ENCODE data around the gene INPP5E. TPM values are rescaled to one million over a fixed set of nuclear protein-coding genes. Genes with fewer than 3 reads are reported as not detected.

Gene INPP5E
- total RNA-seq, 1 experiment from 2014 or later: 10.7 TPM

DNA sequence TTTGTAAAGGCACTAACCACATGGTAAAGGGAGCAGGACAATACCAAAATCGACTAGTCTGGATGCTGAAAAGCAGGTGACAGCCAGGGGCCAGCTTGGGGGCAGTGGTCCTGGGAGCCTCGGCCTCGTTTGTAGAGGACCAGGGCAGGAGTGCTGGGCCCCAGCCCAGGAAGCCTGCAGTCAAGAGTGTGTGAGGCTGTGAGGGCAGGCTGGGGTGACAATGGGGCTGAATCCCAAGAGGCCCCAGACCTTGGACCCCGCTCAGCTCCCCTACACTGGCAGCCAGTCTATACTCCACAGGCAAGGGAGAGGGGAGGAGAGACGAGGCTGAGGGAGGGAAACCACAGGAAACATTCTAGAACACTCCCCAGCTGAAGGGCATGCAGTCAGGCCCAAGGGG is 2.6 kb upstream of the INPP5E start:
- H3K4me2 ChIP-seq (ENCODE audit: low read length): no peak overlapping the region
- H3K79me2 ChIP-seq (ENCODE audit: low read length): peaks cover 22% of the 10 kb centered on the region
- DNase-seq (no peak), ATAC-seq (no peak)
- no peak overlapping the region for H3K9ac ChIP-seq (ENCODE audit: low read length)
- ChIA-PET CTCF (no interaction called here), POLR2A (ENCODE audit: unreplicated experiment) (no interaction called here)
- H4K20me1 ChIP-seq (ENCODE audit: low read length): 0 out of 2 replicates have a peak, but pooled peaks cover 4% of the 10 kb centered on the region
- peaks cover 4% of the 10 kb centered on the region; the same call in 1 of the 2 replicates for H3K36me3 ChIP-seq (ENCODE audit: low read depth, low read length)
- no peaks in the 10 kb centered on the region for H3F3A ChIP-seq (ENCODE audit: low read length, unreplicated experiment)
- no peak overlapping the region for H2AFZ ChIP-seq (ENCODE audit: low read length)
- H3K27ac ChIP-seq (ENCODE audit: low read length): no peak overlapping the region
- H3K9me3 ChIP-seq (ENCODE audit: low read length): no peaks in the 10 kb centered on the region
- no peaks in the 10 kb centered on the region for H3K27me3 ChIP-seq (ENCODE audit: low read length)
- no TSS peak for BruUV-seq (replicated peaks)
- peaks cover 8% of the 10 kb centered on the region for H3K4me1 ChIP-seq (ENCODE audit: insufficient read depth, low read length)
- no peaks in the 10 kb centered on the region for H3K9me2 ChIP-seq (replicated peaks; ENCODE audit: low read length)
- H3K4me3 ChIP-seq (ENCODE audit: low read length): no peak overlapping the region
- TF ChIP-seq, protein P1, sequence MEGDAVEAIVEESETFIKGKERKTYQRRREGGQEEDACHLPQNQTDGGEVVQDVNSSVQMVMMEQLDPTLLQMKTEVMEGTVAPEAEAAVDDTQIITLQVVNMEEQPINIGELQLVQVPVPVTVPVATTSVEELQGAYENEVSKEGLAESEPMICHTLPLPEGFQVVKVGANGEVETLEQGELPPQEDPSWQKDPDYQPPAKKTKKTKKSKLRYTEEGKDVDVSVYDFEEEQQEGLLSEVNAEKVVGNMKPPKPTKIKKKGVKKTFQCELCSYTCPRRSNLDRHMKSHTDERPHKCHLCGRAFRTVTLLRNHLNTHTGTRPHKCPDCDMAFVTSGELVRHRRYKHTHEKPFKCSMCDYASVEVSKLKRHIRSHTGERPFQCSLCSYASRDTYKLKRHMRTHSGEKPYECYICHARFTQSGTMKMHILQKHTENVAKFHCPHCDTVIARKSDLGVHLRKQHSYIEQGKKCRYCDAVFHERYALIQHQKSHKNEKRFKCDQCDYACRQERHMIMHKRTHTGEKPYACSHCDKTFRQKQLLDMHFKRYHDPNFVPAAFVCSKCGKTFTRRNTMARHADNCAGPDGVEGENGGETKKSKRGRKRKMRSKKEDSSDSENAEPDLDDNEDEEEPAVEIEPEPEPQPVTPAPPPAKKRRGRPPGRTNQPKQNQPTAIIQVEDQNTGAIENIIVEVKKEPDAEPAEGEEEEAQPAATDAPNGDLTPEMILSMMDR (conservative IDR thresholded peaks at IDR 0.05; ENCODE audit: low read depth, low read length): no peak
- TF ChIP-seq EZH2phosphoT487 (IDR thresholded peaks at IDR 0.05; ENCODE audit: borderline replicate concordance, low read length) (no peak), EZH2 (IDR thresholded peaks at IDR 0.05; ENCODE audit: low read length, unreplicated experiment) (no peak)
- intact Hi-C loops (cut with micrococcal nuclease): no loop called here

DNA sequence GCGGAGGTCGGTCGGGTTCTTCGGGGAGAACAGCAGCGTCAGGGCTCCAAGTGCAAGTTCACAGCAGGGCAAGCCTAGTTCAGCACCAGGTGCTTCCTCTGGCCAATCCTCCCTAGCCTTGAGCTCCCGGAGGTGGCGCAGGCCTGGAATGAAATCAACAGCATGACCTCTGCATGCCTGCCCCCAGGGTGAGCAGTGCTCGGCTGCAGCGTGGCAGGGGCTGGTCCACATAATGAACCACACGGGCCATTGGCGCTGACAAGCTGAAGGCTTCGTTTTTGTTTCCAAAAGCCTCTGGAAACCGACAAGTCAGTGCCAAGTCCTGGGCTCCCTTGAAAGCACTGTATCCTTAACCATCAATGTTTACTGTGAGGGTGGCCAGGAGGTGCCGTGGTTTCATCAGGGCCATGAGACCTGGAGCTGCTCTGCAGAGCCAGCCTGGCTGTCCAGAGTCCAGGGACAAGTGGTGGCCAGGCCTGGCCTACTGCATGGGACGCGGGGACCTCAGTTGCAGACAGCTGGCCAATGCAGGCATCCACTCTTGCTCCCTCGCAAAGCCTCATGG is 2.1 kb upstream of the INPP5E start:
- Histone ChIP-seq H3K4me2 (ENCODE audit: low read length) (no peak overlapping the region), H2AFZ (ENCODE audit: low read length) (no peak overlapping the region), H3K79me2 (ENCODE audit: low read length) (peaks cover 27% of the 10 kb centered on the region), H3K27ac (ENCODE audit: low read length) (no peak overlapping the region), H3K4me3 (ENCODE audit: low read length) (no peak overlapping the region), H3K9me3 (ENCODE audit: low read length) (no peaks in the 10 kb centered on the region), H4K20me1 (ENCODE audit: low read length) (peaks cover 8% of the 10 kb centered on the region; the same call in 1 of the 2 replicates), H3K27me3 (ENCODE audit: low read length) (no peaks in the 10 kb centered on the region), H3K9ac (ENCODE audit: low read length) (no peak overlapping the region), H3F3A (ENCODE audit: low read length, unreplicated experiment) (no peaks in the 10 kb centered on the region), H3K36me3 (ENCODE audit: low read depth, low read length) (peaks cover 4% of the 10 kb centered on the region; the same call in 1 of the 2 replicates), H3K4me1 (ENCODE audit: insufficient read depth, low read length) (peaks cover 13% of the 10 kb centered on the region), H3K9me2 (replicated peaks; ENCODE audit: low read length) (no peaks in the 10 kb centered on the region)
- POLR2A ChIA-PET (ENCODE audit: unreplicated experiment): no interaction called here
- CTCF ChIA-PET: no interaction called here
- no peak for DNase-seq
- TF ChIP-seq, protein P1 (conservative IDR thresholded peaks at IDR 0.05; ENCODE audit: low read depth, low read length): no peak
- TF ChIP-seq EZH2phosphoT487 (IDR thresholded peaks at IDR 0.05; ENCODE audit: borderline replicate concordance, low read length) (no peak), EZH2 (IDR thresholded peaks at IDR 0.05; ENCODE audit: low read length, unreplicated experiment) (no peak)
- no TSS peak for BruUV-seq (replicated peaks)
- intact Hi-C loops (cut with micrococcal nuclease): no loop called here
- ATAC-seq: no peak

- BruUV-seq (replicated peaks): no TSS peak
- TF ChIP-seq EZH2 (IDR thresholded peaks at IDR 0.05; ENCODE audit: low read length, unreplicated experiment): no peak
- no peak for TF ChIP-seq EZH2phosphoT487 (IDR thresholded peaks at IDR 0.05; ENCODE audit: borderline replicate concordance, low read length)
- TF ChIP-seq, protein P1 (conservative IDR thresholded peaks at IDR 0.05; ENCODE audit: low read depth, low read length): no peak
- peaks cover 14% of the 10 kb centered on the region for H3K4me1 ChIP-seq (ENCODE audit: insufficient read depth, low read length)
- H3K27me3 ChIP-seq (ENCODE audit: low read length): no peaks in the 10 kb centered on the region
- peaks cover 4% of the 10 kb centered on the region; the same call in 1 of the 2 replicates for H3K36me3 ChIP-seq (ENCODE audit: low read depth, low read length)
- no peak overlapping the region for H3K4me2 ChIP-seq (ENCODE audit: low read length)
- H2AFZ ChIP-seq (ENCODE audit: low read length): no peak overlapping the region
- DNase-seq: no peak
- H3K9me3 ChIP-seq (ENCODE audit: low read length): no peaks in the 10 kb centered on the region
- ATAC-seq: no peak
- H3F3A ChIP-seq (ENCODE audit: low read length, unreplicated experiment): no peaks in the 10 kb centered on the region
- H3K4me3 ChIP-seq (ENCODE audit: low read length): no peak overlapping the region
- POLR2A ChIA-PET (ENCODE audit: unreplicated experiment): no interaction called here
- H3K9me2 ChIP-seq (replicated peaks; ENCODE audit: low read length): no peaks in the 10 kb centered on the region
- H3K27ac ChIP-seq (ENCODE audit: low read length): no peak overlapping the region
- peaks cover 32% of the 10 kb centered on the region for H3K79me2 ChIP-seq (ENCODE audit: low read length)
- H4K20me1 ChIP-seq (ENCODE audit: low read length): peaks cover 8% of the 10 kb centered on the region; the same call in 1 of the 2 replicates
- no peak overlapping the region for H3K9ac ChIP-seq (ENCODE audit: low read length)
- intact Hi-C loops (cut with micrococcal nuclease): no loop called here
- CTCF ChIA-PET: no interaction called here
Observed at GRCh38 chr9:136441191-136441680, 1.6 kb upstream of the INPP5E start.

All from PC-3 (cell line).